ENCODE data around the gene CLEC10A.
"Not testable (repeated sequence)": the region's sequence is repeated elsewhere in the genome, so short reads cannot be mapped to it uniquely, and the experiment has no call there.

CLEC10A gene

GRCh38 chr17:7079581-7080455 is at the start of gene CLEC10A:
TSS of gene CLEC10A (minus strand) at chr17:7080251. CDS start at chr17:7078812, 1,439 bp downstream.
- in situ Hi-C loops (cut with MboI; ENCODE audit: low sequenced_read_pairs) = no loop called here

GRCh38 chr17:7129311-7129710 is 49.3 kb upstream of the CLEC10A start:
- in situ Hi-C loops (cut with MboI; ENCODE audit: low sequenced_read_pairs) = no loop called here

DNA sequence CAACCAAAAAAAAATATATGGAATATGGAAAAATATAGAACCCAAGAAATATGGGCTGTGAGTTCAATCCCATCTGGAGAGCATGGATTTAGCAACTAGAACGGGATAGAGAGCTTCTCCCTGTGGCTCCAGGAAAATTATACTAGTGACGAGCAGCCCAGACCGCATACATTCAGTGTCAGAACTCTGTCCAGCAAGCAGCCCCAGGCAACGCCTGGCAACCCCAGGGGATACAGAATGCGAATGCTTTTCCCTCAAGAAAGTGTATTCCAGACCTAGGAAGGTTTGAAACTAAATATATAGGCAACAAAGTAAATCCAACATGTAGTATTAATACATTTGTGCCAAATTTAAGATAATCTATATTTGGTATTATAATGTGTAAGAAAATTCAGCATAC is 48.1 kb upstream of the CLEC10A start:
- in situ Hi-C loops (cut with MboI; ENCODE audit: low sequenced_read_pairs) = no loop called here

GRCh38 chr17:7127501-7127900 is 47.5 kb upstream of the CLEC10A start:
- in situ Hi-C loops (cut with MboI; ENCODE audit: low sequenced_read_pairs) = not testable (repeated sequence)

DNA sequence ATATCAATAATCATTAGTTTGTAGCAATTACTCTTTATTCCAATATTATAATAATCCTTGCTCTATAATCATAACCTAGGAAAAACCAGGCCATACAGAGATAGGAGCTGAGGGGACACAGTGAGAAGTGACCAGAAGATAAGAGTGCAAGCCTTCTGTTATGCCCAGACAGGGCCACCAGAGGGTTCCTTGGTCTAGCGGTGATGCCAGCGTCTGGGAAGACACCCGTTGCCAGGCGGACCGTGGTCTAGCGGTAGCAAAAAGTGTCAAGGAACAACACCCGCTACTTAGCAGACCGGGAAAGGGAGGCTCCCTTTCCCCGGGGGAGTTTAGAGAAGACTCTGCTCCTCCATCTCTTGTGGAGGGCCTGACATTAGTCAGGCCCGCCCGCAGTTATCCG is 46.3 kb upstream of the CLEC10A start:
- in situ Hi-C loops (cut with MboI; ENCODE audit: low sequenced_read_pairs) = not testable (repeated sequence)

DNA sequence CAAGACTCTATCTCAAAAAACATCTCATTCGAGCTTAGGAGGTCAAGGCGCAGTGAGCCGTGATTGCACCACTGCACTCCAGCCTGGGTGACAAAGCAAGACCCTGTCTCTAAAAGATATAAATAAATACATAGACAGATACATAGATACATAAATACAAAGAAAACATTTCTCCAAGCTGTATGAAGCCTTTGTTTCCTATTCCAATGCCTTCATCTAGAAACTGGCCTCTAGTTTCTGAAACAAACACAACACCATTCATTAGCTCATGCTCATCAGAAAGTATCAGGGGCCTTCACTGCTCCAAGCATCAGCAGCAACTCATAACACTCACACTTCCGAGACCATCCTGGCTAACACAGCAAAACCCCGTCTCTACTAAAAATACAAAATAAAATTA is 44.9 kb upstream of the CLEC10A start:
- in situ Hi-C loops (cut with MboI; ENCODE audit: low sequenced_read_pairs) = no loop called here

DNA sequence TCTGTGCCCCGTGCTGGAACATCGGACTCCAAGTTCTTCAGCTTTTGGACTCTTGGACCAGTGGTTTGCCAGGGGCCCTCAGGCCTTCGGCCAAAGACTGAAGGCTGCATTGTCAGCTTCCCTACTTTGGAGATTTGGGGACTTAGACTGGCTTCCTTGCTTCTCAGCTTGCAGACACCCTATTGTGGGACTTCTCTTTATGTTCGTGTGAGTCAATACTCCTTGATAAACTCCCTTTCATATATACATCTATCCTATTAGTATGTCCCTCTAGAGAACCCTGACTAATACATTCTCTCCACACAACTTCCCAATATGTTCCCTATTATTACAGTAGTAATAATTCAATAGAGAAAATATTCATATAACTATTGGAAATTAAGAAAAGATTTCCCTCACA is 43.8 kb upstream of the CLEC10A start:
- in situ Hi-C loops (cut with MboI; ENCODE audit: low sequenced_read_pairs) = no loop called here

GRCh38 chr17:7122381-7122780 is 42.3 kb upstream of the CLEC10A start:
- in situ Hi-C loops (cut with MboI; ENCODE audit: low sequenced_read_pairs) = no loop called here

- in situ Hi-C loops (cut with MboI; ENCODE audit: low sequenced_read_pairs) = not testable (repeated sequence)
Observed at GRCh38 chr17:7120635-7121034, 40.6 kb upstream of the CLEC10A start.

- in situ Hi-C loops (cut with MboI; ENCODE audit: low sequenced_read_pairs) = no loop called here
Observed at GRCh38 chr17:7120123-7120522, 40.1 kb upstream of the CLEC10A start.

DNA sequence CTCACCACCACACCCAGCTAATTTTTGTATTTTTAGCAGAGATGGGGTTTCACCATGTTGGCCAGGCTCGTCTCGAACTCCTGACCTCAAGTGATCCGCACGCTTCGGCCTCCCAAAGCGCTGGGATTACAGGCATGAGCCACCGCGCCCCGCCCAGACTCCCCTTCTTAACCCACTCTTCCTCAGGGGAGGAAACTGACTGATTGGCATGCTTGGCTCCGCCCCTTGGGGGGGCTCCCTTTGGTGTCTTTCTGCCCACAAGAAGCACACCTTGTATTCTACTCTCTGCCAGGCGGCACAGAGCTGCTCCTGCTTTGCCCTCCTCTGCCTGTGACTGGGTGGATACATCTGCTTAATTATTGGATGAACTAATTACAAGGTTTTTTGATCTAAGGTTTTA is 39.3 kb upstream of the CLEC10A start:
- in situ Hi-C loops (cut with MboI; ENCODE audit: low sequenced_read_pairs) = no loop called here

GRCh38 chr17:7114875-7115614 is 35.0 kb upstream of the CLEC10A start:
- in situ Hi-C loops (cut with MboI; ENCODE audit: low sequenced_read_pairs) = no loop called here

GRCh38 chr17:7114241-7114874 is 34.3 kb upstream of the CLEC10A start, which contains the start of gene ASGR2:
TSS of gene ASGR2 (minus strand) at chr17:7114822. CDS start at chr17:7114240, 582 bp downstream.
- in situ Hi-C loops (cut with MboI; ENCODE audit: low sequenced_read_pairs) = no loop called here

GRCh38 chr17:7113273-7114071 is 33.4 kb upstream of the CLEC10A start:
- in situ Hi-C loops (cut with MboI; ENCODE audit: low sequenced_read_pairs) = no loop called here

- in situ Hi-C loops (cut with MboI; ENCODE audit: low sequenced_read_pairs) = no loop called here
Observed at GRCh38 chr17:7112510-7113108, 32.6 kb upstream of the CLEC10A start.

GRCh38 chr17:7111784-7112509 is 31.9 kb upstream of the CLEC10A start:
- in situ Hi-C loops (cut with MboI; ENCODE audit: low sequenced_read_pairs) = no loop called here

GRCh38 chr17:7110617-7111306 is 30.7 kb upstream of the CLEC10A start:
- in situ Hi-C loops (cut with MboI; ENCODE audit: low sequenced_read_pairs) = no loop called here

- in situ Hi-C loops (cut with MboI; ENCODE audit: low sequenced_read_pairs) = no loop called here
Observed at GRCh38 chr17:7109461-7110322, 29.6 kb upstream of the CLEC10A start.
